HepG2 (cell line): ENCODE measurements around the gene ATP11A. TPM values are rescaled to one million over a fixed set of nuclear protein-coding genes. Genes with fewer than 3 reads are reported as not detected.

ENCODE experiments used
- ATAC-seq: fragments of 200-7000 bp; cut with Tn5 transposase; 3 replicates; pipeline ENCODE4 v1.9.1; 2020; ENCODE audit warnings: mild to moderate bottlenecking, moderate library complexity
- BruUV-seq: library from RNA; stranded (reverse); fragments of 400-500 nt; replicated peaks from 2 replicates; lab custom pipeline; 2021; lab: Mats Ljungman, UMichigan
- CTCF ChIA-PET: fragments of 300-600 bp; formaldehyde crosslinking; extraction: SDS; loops from one replicate; lab custom pipeline; 2021; ENCODE audit warnings: low total read pairs, inconsistent platforms, low intra/inter-chr PET ratio; lab: Yijun Ruan, JAX
- POLR2A ChIA-PET: fragments of 350-600 bp; sonication (Branson Sonifier 250); formaldehyde crosslinking; loops from one replicate; lab custom pipeline; 2020; ENCODE audit warnings: antibody characterized with exemption, inconsistent platforms; lab: Yijun Ruan, JAX
- DNase-seq: peaks from one replicate; pipeline ENCODE4 v3.0.0-alpha.2; 2015; ENCODE audit warnings: low spot score
- FAIRE-seq: peaks from 3 replicates; lab custom pipeline; 2011; peaks lifted over from hg19 to GRCh38; lab: Jason Lieb, UNC
- H2AFZ ChIP-seq: one replicate; pipeline ENCODE4 v1.6.1; 2011; ENCODE audit warnings: low read length, inconsistent platforms
- H3K27ac ChIP-seq: fragments of 300-600 bp; 3 replicates; pipeline ENCODE4 v1.8.0; 2011; ENCODE audit warnings: mixed run types, mild to moderate bottlenecking, mixed read lengths, low read length, inconsistent platforms; ENCODE audit not compliant: insufficient read depth; ENCODE audit errors: extremely low read length
- H3K27me3 ChIP-seq, 2 experiments: fragments of 200-600 bp in 1 of 2; 2 replicates in 1 of 2; 3 replicates in 1 of 2; pipeline versions ENCODE4 v1.6.0 to v1.8.0; 2011; ENCODE audit warnings: low read length in 2 of 2, mild to moderate bottlenecking in 2 of 2, moderate library complexity in 2 of 2, inconsistent platforms in 1 of 2; ENCODE audit not compliant: insufficient read depth in 2 of 2, control insufficient read depth in 1 of 2
- H3K36me3 ChIP-seq, 2 experiments: fragments of 200-600 bp in 1 of 2; replicated peaks in 1 of 2; 2 replicates in 1 of 2; 3 replicates in 1 of 2; pipeline versions ENCODE4 v1.5.1 to v1.8.0; 2011; ENCODE audit warnings: low read length in 2 of 2, inconsistent platforms in 1 of 2; ENCODE audit not compliant: insufficient read depth in 2 of 2, control insufficient read depth in 1 of 2
- H3K4me1 ChIP-seq: 2 replicates; pipeline ENCODE4 v1.5.1; 2012; ENCODE audit warnings: low read length, inconsistent platforms; ENCODE audit not compliant: insufficient read depth
- H3K4me2 ChIP-seq: 2 replicates; pipeline ENCODE4 v1.6.0; 2011; ENCODE audit warnings: low read depth, low read length, inconsistent platforms
- H3K4me3 ChIP-seq, 3 experiments: fragments of 200-600 bp in 1 of 3; sonication (generic), shearing (Covaris generic) in 1 of 3; replicated peaks in 1 of 3; 2 replicates each; pipeline ENCODE4 v1.5.1; 2011 to 2016; ENCODE audit warnings: low read length in 3 of 3, inconsistent platforms in 2 of 3, low read depth in 2 of 3, mild to moderate bottlenecking in 2 of 3, control low read depth in 1 of 3, mixed read lengths in 1 of 3; ENCODE audit not compliant: insufficient read depth in 1 of 3
- H3K79me2 ChIP-seq: one replicate; pipeline ENCODE4 v1.6.1; 2011; ENCODE audit warnings: low read length, inconsistent platforms; ENCODE audit not compliant: insufficient read depth
- H3K9ac ChIP-seq: 2 replicates; pipeline ENCODE4 v1.6.0; 2011; ENCODE audit warnings: mild to moderate bottlenecking, low read depth, low read length, inconsistent platforms; ENCODE audit not compliant: insufficient read depth
- H3K9me3 ChIP-seq: 2 replicates; pipeline ENCODE4 v1.5.1; 2012; ENCODE audit warnings: mild to moderate bottlenecking, low read length
- H4K20me1 ChIP-seq: 2 replicates; pipeline ENCODE4 v1.6.0; 2011; ENCODE audit warnings: inconsistent platforms, mild to moderate bottlenecking, low read length, moderate library complexity; ENCODE audit not compliant: insufficient read depth
- ATF1 ChIP-seq: IDR thresholded peaks from 2 replicates; pipeline ENCODE4 v1.6.1; 2016; ENCODE audit warnings: mild to moderate bottlenecking, control low read depth
- CCAR2 ChIP-seq: fragments of 200-400 bp; formaldehyde crosslinking; optimal IDR thresholded peaks from 2 replicates; pipeline ENCODE3; 2018; ENCODE audit warnings: low read depth, mild to moderate bottlenecking, low read length, moderate library complexity
- CCDC6 ChIP-seq: sonication (generic); formaldehyde crosslinking; IDR thresholded peaks from 2 replicates; pipeline ENCODE4 v1.8.1; 2022; ENCODE audit warnings: mild to moderate bottlenecking, missing genetic modification reagents, moderate library complexity
- HDAC6 ChIP-seq: fragments of 200-600 bp; sonication (generic); IDR thresholded peaks from 2 replicates; pipeline ENCODE4 v1.7.0; 2017; ENCODE audit warnings: mild to moderate bottlenecking, antibody characterized with exemption, low read length, low read depth
- HNF1A ChIP-seq, 2 experiments: sonication (generic) in 1 of 2; formaldehyde crosslinking in 1 of 2; IDR thresholded peaks; 2 replicates each; pipeline versions ENCODE4 v1.4.0 to v1.6.1; 2016 to 2020; ENCODE audit warnings: borderline replicate concordance in 1 of 2, low read depth in 1 of 2, mild to moderate bottlenecking in 1 of 2, missing genetic modification reagents in 1 of 2
- NR2F6 ChIP-seq, 2 experiments: IDR thresholded peaks; 2 replicates each; pipeline ENCODE4 v1.6.1; 2016; ENCODE audit warnings: antibody characterized with exemption in 1 of 2, mild to moderate bottlenecking in 1 of 2
- SALL2 ChIP-seq: sonication (generic); formaldehyde crosslinking; IDR thresholded peaks from 2 replicates; pipeline ENCODE4 v1.8.1; 2023; ENCODE audit warnings: mild to moderate bottlenecking, missing genetic modification reagents, inconsistent platforms
- USF2 ChIP-seq, 2 experiments: sonication (generic) in 1 of 2; formaldehyde crosslinking in 1 of 2; IDR thresholded peaks; 2 replicates each; pipeline versions ENCODE4 v1.5.1 to v1.6.1; 2011 to 2020; ENCODE audit warnings: borderline replicate concordance in 1 of 2, low read depth in 1 of 2, low read length in 1 of 2, mild to moderate bottlenecking in 1 of 2, missing genetic modification reagents in 1 of 2, moderate library complexity in 1 of 2
- ZNF343 ChIP-seq: sonication (generic); formaldehyde crosslinking; IDR thresholded peaks from 2 replicates; pipeline ENCODE4 v1.4.0; 2020; ENCODE audit warnings: mild to moderate bottlenecking, missing genetic modification reagents
- ZNF432 ChIP-seq: sonication (generic); formaldehyde crosslinking; IDR thresholded peaks from 2 replicates; pipeline ENCODE4 v1.5.0; 2020; ENCODE audit warnings: missing genetic modification reagents, mild to moderate bottlenecking, borderline replicate concordance
- WGBS: methylation state at CpG from one replicate; pipeline ENCODE4 v1.1.6; 2017; ENCODE audit warnings: low lambda C conversion rate; 5-methylcytosine and 5-hydroxymethylcytosine counted together
- in situ Hi-C: cut with HindIII; loops from 2 replicates; pipeline ENCODE4 v1.10.0; 2017; ENCODE audit warnings: low pct_unique_long_range_greater_than_20kb; ENCODE audit not compliant: extremely low pct_ligation_motif_present
- intact Hi-C: fragments of 100-400 bp; cut with micrococcal nuclease; formaldehyde crosslinking; loops from one replicate; pipeline ENCODE4 v1.10.0; 2022; ENCODE audit not compliant: unreplicated experiment
- polyA plus RNA-seq, 8 experiments: library from polyadenylated mRNA; depleted of rRNA in 3 of 8; stranded (reverse) in 7 of 8; unstranded in 1 of 8; fragments of >200 nt; fragmentation: Illumina TruSeq in 4 of 8; extraction: Trizol in 4 of 8; gene quantifications; 2 replicates each; pipeline versions ENCODE4 v1.2.1 to v1.2.3, GENCODE V29; 2011 to 2016; ENCODE audit warnings: low read depth in 4 of 8, missing spikeins in 1 of 8, mixed read lengths in 1 of 8; ENCODE audit not compliant: insufficient read depth in 1 of 8
- total RNA-seq, 5 experiments: library from RNA; depleted of rRNA; stranded (reverse); fragments of >200 nt; fragmentation: Illumina TruSeq; extraction: Trizol; gene quantifications; 2 replicates each; pipeline ENCODE4 v1.2.3, GENCODE V29; 2016; ENCODE audit warnings: low read depth in 1 of 5
- TF ChIP-seq, protein P1 (sequence below): sonication (generic); formaldehyde crosslinking; IDR thresholded peaks from 2 replicates; pipeline ENCODE4 v1.4.0; 2020; ENCODE audit warnings: mild to moderate bottlenecking, missing genetic modification reagents
- TF ChIP-seq, protein P2 (sequence below): sonication (generic); formaldehyde crosslinking; IDR thresholded peaks from 2 replicates; pipeline ENCODE4 v1.4.0; 2020; ENCODE audit warnings: missing genetic modification reagents, mild to moderate bottlenecking, borderline replicate concordance

ATP11A gene
- total and polyA plus RNA-seq, 2 of the 13 experiments (the other 11 are each of a cell fraction or from before 2014, with no cell fraction given): 18.4 to 20.1 TPM

DNA sequence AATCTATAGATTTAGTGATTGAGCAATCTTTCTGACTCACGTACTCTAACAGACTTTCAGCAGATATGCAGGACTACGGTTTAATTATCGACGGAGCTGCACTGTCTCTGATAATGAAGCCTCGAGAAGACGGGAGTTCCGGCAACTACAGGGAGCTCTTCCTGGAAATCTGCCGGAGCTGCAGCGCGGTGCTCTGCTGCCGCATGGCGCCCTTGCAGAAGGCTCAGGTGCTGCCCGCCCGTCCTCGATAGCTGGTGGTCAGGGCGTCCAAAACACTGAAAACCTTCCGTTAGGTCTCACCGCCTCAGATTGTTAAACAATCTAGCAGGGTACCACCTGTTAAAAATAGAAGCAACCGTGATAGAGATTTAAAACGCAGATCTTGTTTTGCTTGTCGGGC lies 166.0 kb downstream of the ATP11A start:
- Histone ChIP-seq H3K4me2 (no peak overlapping the region), H3K9me3 (no peaks in the 10 kb centered on the region), H3K4me1 (no peaks in the 10 kb centered on the region), H3K4me3 (no peak overlapping the region), H4K20me1 (no peaks in the 10 kb centered on the region), H3K79me2 (no peaks in the 10 kb centered on the region), H3K27me3 (no peaks in the 10 kb centered on the region), H3K27ac (no peak overlapping the region), H3K9ac (no peak overlapping the region), H2AFZ (no peak overlapping the region), H3K36me3 (peaks cover 44 to 97% of the 10 kb centered on the region in 2 experiments)
- 98% methylated on average over 21 of the region's 21 CpGs for WGBS
- ChIA-PET CTCF (no interaction called here), POLR2A (no interaction called here)
- in situ Hi-C loops (no loop called here), intact Hi-C loops (no loop called here)
- ATAC-seq: no peak
- no peak for DNase-seq
- no TSS peak for BruUV-seq
- FAIRE-seq: no peak
- TF ChIP-seq ATF1: no peak
- TF ChIP-seq CCDC6 (CRISPR knock-in tag): no peak
- TF ChIP-seq NR2F6 (IDR thresholded peaks at IDR 0.05): no peak
- TF ChIP-seq NR2F6 (CRISPR knock-in tag; IDR thresholded peaks at IDR 0.05): no peak
- TF ChIP-seq, protein P1, sequence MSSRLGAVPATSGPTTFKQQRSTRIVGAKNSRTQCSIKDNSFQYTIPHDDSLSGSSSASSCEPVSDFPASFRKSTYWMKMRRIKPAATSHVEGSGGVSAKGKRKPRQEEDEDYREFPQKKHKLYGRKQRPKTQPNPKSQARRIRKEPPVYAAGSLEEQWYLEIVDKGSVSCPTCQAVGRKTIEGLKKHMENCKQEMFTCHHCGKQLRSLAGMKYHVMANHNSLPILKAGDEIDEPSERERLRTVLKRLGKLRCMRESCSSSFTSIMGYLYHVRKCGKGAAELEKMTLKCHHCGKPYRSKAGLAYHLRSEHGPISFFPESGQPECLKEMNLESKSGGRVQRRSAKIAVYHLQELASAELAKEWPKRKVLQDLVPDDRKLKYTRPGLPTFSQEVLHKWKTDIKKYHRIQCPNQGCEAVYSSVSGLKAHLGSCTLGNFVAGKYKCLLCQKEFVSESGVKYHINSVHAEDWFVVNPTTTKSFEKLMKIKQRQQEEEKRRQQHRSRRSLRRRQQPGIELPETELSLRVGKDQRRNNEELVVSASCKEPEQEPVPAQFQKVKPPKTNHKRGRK (CRISPR knock-in tag): no peak
- TF ChIP-seq CCAR2: no peak
- TF ChIP-seq SALL2 (CRISPR knock-in tag): no peak
- no peak for TF ChIP-seq ZNF432 (CRISPR knock-in tag)
- TF ChIP-seq HDAC6: no peak
- TF ChIP-seq HNF1A (IDR thresholded peaks at IDR 0.05; ENCODE audit: low read depth): no peak
- no peak for TF ChIP-seq HNF1A (CRISPR knock-in tag; IDR thresholded peaks at IDR 0.05; ENCODE audit: borderline replicate concordance)
- TF ChIP-seq USF2 (IDR thresholded peaks at IDR 0.05; ENCODE audit: low read depth, low read length): no peak
- TF ChIP-seq USF2 (CRISPR knock-in tag; IDR thresholded peaks at IDR 0.05; ENCODE audit: borderline replicate concordance): no peak
- TF ChIP-seq, protein P2, sequence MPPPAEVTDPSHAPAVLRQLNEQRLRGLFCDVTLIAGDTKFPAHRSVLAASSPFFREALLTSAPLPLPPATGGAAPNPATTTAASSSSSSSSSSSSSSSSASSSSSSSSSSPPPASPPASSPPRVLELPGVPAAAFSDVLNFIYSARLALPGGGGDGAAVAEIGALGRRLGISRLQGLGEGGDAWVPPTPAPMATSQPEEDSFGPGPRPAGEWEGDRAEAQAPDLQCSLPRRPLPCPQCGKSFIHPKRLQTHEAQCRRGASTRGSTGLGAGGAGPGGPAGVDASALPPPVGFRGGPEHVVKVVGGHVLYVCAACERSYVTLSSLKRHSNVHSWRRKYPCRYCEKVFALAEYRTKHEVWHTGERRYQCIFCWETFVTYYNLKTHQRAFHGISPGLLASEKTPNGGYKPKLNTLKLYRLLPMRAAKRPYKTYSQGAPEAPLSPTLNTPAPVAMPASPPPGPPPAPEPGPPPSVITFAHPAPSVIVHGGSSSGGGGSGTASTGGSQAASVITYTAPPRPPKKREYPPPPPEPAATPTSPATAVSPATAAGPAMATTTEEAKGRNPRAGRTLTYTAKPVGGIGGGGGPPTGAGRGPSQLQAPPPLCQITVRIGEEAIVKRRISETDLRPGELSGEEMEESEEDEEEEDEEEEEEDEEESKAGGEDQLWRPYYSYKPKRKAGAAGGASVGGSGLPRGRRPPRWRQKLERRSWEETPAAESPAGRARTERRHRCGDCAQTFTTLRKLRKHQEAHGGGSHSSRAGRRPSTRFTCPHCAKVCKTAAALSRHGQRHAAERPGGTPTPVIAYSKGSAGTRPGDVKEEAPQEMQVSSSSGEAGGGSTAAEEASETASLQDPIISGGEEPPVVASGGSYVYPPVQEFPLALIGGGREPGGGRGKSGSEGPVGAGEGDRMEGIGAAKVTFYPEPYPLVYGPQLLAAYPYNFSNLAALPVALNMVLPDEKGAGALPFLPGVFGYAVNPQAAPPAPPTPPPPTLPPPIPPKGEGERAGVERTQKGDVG (CRISPR knock-in tag): no peak
- TF ChIP-seq ZNF343 (CRISPR knock-in tag): no peak
